Neutrophil (primary cell): Measurements from ENCODE around the gene C12orf76.

Source experiments
- H3K27ac ChIP-seq: fragments of 200-600 bp; sonication (generic); 2 replicates; pipeline ENCODE4 v1.5.1; 2016; ENCODE audit warnings: mild to moderate bottlenecking, moderate library complexity
- H3K27me3 ChIP-seq: fragments of 200-600 bp; sonication (generic); 2 replicates; pipeline ENCODE4 v1.6.0; 2016; ENCODE audit warnings: mild to moderate bottlenecking
- H3K36me3 ChIP-seq: fragments of 200-600 bp; sonication (generic); 2 replicates; pipeline ENCODE4 v1.5.1; 2017
- H3K4me1 ChIP-seq, 2 experiments: fragments of 200-600 bp in 1 of 2; sonication (generic) in 1 of 2; 1 replicate in 1 of 2; 2 replicates in 1 of 2; pipeline versions ENCODE4 v1.5.1 to v1.6.1; 2013 to 2016; ENCODE audit warnings: low read depth in 1 of 2, low read length in 1 of 2, mild to moderate bottlenecking in 1 of 2, moderate library complexity in 1 of 2; ENCODE audit not compliant: control insufficient read depth in 1 of 2, insufficient read depth in 1 of 2
- H3K4me3 ChIP-seq, 2 experiments: fragments of 200-600 bp in 1 of 2; sonication (generic) in 1 of 2; 1 replicate in 1 of 2; 2 replicates in 1 of 2; pipeline ENCODE4 v1.5.1; 2013 to 2016; ENCODE audit warnings: low read depth in 1 of 2, low read length in 1 of 2, mild to moderate bottlenecking in 1 of 2, moderate library complexity in 1 of 2
- H3K9me3 ChIP-seq: fragments of 200-600 bp; sonication (generic); 2 replicates; pipeline ENCODE4 v1.5.1; 2016
- CTCF ChIP-seq: fragments of 200-600 bp; sonication (generic); IDR thresholded peaks from 2 replicates; pipeline ENCODE4 v1.5.1; 2016; ENCODE audit warnings: antibody characterized with exemption

The C12orf76 gene

GRCh38 chr12:110001596-110001995 lies 46.7 kb downstream of the C12orf76 start:
- Histone ChIP-seq H3K9me3 (no peaks in the 10 kb centered on the region), H3K36me3 (peaks cover 16% of the 10 kb centered on the region), H3K27me3 (no peaks in the 10 kb centered on the region), H3K4me3 (peak overlapping the region; percentile 93 to 98), H3K4me1 (peaks cover 57 to 64% of the 10 kb centered on the region in 2 experiments), H3K27ac (peak overlapping the region; percentile 67)
- no peak for TF ChIP-seq CTCF

GRCh38 chr12:109999983-110000505 lies 48.3 kb downstream of the C12orf76 start:
- Histone ChIP-seq H3K4me3 (peak overlapping the region; percentile 93 to 98), H3K9me3 (no peaks in the 10 kb centered on the region), H3K27ac (peak overlapping the region; percentile 98), H3K4me1 (peaks cover 61 to 66% of the 10 kb centered on the region in 2 experiments), H3K27me3 (no peaks in the 10 kb centered on the region), H3K36me3 (peaks cover 16% of the 10 kb centered on the region)
- TF ChIP-seq CTCF, result no peak

- Histone ChIP-seq H3K4me3 (peak overlapping the region; percentile 93 to 98), H3K27me3 (no peaks in the 10 kb centered on the region), H3K36me3 (peaks cover 16% of the 10 kb centered on the region), H3K9me3 (no peaks in the 10 kb centered on the region), H3K27ac (peak overlapping the region; percentile 98), H3K4me1 (peaks cover 61 to 70% of the 10 kb centered on the region in 2 experiments)
- TF ChIP-seq CTCF, result no peak
Observed at GRCh38 chr12:109999649-109999971, 48.7 kb downstream of the C12orf76 start.

GRCh38 chr12:109998904-109999648 lies 49.2 kb downstream of the C12orf76 start, which contains the start of gene ANKRD13A:
ANKRD13A (plus strand) TSS chr12:109999430; CDS start chr12:109999689, 259 bp downstream.
- no peaks in the 10 kb centered on the region for H3K9me3 ChIP-seq
- peak within 1 kb of the TSS; percentile 93 to 98 for H3K4me3 ChIP-seq
- H3K36me3 ChIP-seq, result peaks cover 16% of the 10 kb centered on the region
- H3K27ac ChIP-seq, result peak within 1 kb of the TSS; percentile 98
- TF ChIP-seq CTCF, result no peak
- peaks cover 66 to 75% of the 10 kb centered on the region in 2 experiments for H3K4me1 ChIP-seq
- H3K27me3 ChIP-seq, result no peaks in the 10 kb centered on the region

- peaks cover 12% of the 10 kb centered on the region for H3K36me3 ChIP-seq
- TF ChIP-seq CTCF, result no peak
- H3K4me3 ChIP-seq, result peak overlapping the region; percentile 93 to 98
- no peaks in the 10 kb centered on the region for H3K27me3 ChIP-seq
- peak overlapping the region; percentile 98 for H3K27ac ChIP-seq
- H3K9me3 ChIP-seq, result no peaks in the 10 kb centered on the region
- H3K4me1 ChIP-seq, result peaks cover 68 to 82% of the 10 kb centered on the region in 2 experiments
Observed at GRCh38 chr12:109998241-109998903, 50.0 kb downstream of the C12orf76 start.
